Hepatocyte (in vitro differentiated cells): ENCODE measurements around the gene QPRT. TPM values are rescaled to one million over a fixed set of nuclear protein-coding genes. Genes with fewer than 3 reads are reported as not detected.

Experiments
- DNase-seq: peaks from one replicate; pipeline ENCODE4 v3.0.0-alpha.2; 2016; ENCODE audit warnings: low spot score
- H2AFZ ChIP-seq: fragments of 200-600 bp; sonication (generic); 2 replicates; pipeline ENCODE4 v1.6.0; 2016; ENCODE audit warnings: antibody characterized with exemption, mild to moderate bottlenecking
- H3K27ac ChIP-seq: fragments of 200-600 bp; sonication (generic); 2 replicates; pipeline ENCODE4 v1.5.1; 2016; ENCODE audit warnings: mild to moderate bottlenecking
- H3K27me3 ChIP-seq: fragments of 200-600 bp; sonication (generic); 2 replicates; pipeline ENCODE4 v1.6.1; 2016
- H3K36me3 ChIP-seq: fragments of 200-600 bp; sonication (generic); replicated peaks from 2 replicates; pipeline ENCODE4 v1.5.1; 2016; ENCODE audit warnings: low read depth; ENCODE audit not compliant: insufficient read depth
- H3K4me1 ChIP-seq: fragments of 200-600 bp; sonication (generic); 2 replicates; pipeline ENCODE4 v1.5.1; 2016; ENCODE audit warnings: mild to moderate bottlenecking, moderate library complexity; ENCODE audit not compliant: insufficient read depth
- H3K4me2 ChIP-seq: fragments of 200-600 bp; sonication (generic); 2 replicates; pipeline ENCODE4 v1.6.0; 2016
- H3K4me3 ChIP-seq: fragments of 200-600 bp; sonication (generic); 2 replicates; pipeline ENCODE4 v1.5.1; 2016; ENCODE audit warnings: mild to moderate bottlenecking
- H3K79me2 ChIP-seq: fragments of 200-600 bp; sonication (generic); 2 replicates; pipeline ENCODE4 v1.6.0; 2017; ENCODE audit warnings: mild to moderate bottlenecking
- H3K9me2 ChIP-seq: fragments of 200-600 bp; sonication (generic); replicated peaks from 2 replicates; pipeline ENCODE4 v1.6.0; 2017; ENCODE audit warnings: mild to moderate bottlenecking; ENCODE audit not compliant: insufficient read depth
- H3K9me3 ChIP-seq: fragments of 200-600 bp; sonication (generic); 2 replicates; pipeline ENCODE4 v1.5.1; 2016; ENCODE audit warnings: low read depth, mild to moderate bottlenecking
- H4K20me1 ChIP-seq: fragments of 200-600 bp; sonication (generic); 2 replicates; pipeline ENCODE4 v1.6.0; 2016; ENCODE audit warnings: mild to moderate bottlenecking; ENCODE audit not compliant: insufficient read depth, poor library complexity, severe bottlenecking
- EZH2 ChIP-seq: fragments of 200-600 bp; sonication (generic); IDR thresholded peaks from 2 replicates; pipeline ENCODE4 v1.6.1; 2016; ENCODE audit warnings: antibody characterized with exemption, mild to moderate bottlenecking, borderline replicate concordance
- EZH2phosphoT487 ChIP-seq: fragments of 200-600 bp; sonication (generic); IDR thresholded peaks from one replicate; pipeline ENCODE4 v1.6.1; 2018; ENCODE audit warnings: antibody characterized with exemption, mild to moderate bottlenecking, low read depth, moderate library complexity; ENCODE audit not compliant: unreplicated experiment, severe bottlenecking
- WGBS: methylation state at CpG from one replicate; pipeline ENCODE4 v1.1.6; 2016; ENCODE audit warnings: low lambda C conversion rate; ENCODE audit errors: missing lambda C conversion rate; 5-methylcytosine and 5-hydroxymethylcytosine counted together
- polyA plus RNA-seq: library from polyadenylated mRNA; unstranded; fragments of >200 nt; fragmentation: Nextera tagmentation; extraction: Ambion mirVana; gene quantifications from 2 replicates; pipeline ENCODE4 v1.2.1, GENCODE V29; 2016
- total RNA-seq: library from RNA; depleted of rRNA; stranded (reverse); fragments of >200 nt; gene quantifications from 2 replicates; pipeline ENCODE4 v1.2.3, GENCODE V29; 2014
- TF ChIP-seq, protein P1 (sequence below): fragments of 200-600 bp; sonication (generic); IDR thresholded peaks from 2 replicates; pipeline ENCODE4 v1.5.1; 2016; ENCODE audit warnings: antibody characterized with exemption, mild to moderate bottlenecking; ENCODE audit not compliant: poor library complexity

The QPRT gene
- total and polyA plus RNA-seq, 2 experiments from 2014 or later = 217 to 340 TPM

GRCh38 chr16:29645694-29646187, 33.2 kb upstream of the QPRT start:
- TF ChIP-seq, protein P1, sequence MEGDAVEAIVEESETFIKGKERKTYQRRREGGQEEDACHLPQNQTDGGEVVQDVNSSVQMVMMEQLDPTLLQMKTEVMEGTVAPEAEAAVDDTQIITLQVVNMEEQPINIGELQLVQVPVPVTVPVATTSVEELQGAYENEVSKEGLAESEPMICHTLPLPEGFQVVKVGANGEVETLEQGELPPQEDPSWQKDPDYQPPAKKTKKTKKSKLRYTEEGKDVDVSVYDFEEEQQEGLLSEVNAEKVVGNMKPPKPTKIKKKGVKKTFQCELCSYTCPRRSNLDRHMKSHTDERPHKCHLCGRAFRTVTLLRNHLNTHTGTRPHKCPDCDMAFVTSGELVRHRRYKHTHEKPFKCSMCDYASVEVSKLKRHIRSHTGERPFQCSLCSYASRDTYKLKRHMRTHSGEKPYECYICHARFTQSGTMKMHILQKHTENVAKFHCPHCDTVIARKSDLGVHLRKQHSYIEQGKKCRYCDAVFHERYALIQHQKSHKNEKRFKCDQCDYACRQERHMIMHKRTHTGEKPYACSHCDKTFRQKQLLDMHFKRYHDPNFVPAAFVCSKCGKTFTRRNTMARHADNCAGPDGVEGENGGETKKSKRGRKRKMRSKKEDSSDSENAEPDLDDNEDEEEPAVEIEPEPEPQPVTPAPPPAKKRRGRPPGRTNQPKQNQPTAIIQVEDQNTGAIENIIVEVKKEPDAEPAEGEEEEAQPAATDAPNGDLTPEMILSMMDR = no peak
- TF ChIP-seq EZH2phosphoT487 (no peak), EZH2 (no peak)
- Histone ChIP-seq H3K9me3 (no peaks in the 10 kb centered on the region), H3K9me2 (no peaks in the 10 kb centered on the region), H3K79me2 (no peaks in the 10 kb centered on the region), H3K4me3 (no peak overlapping the region), H3K27ac (no peak overlapping the region), H3K4me1 (no peaks in the 10 kb centered on the region), H3K27me3 (no peaks in the 10 kb centered on the region), H3K36me3 (no peaks in the 10 kb centered on the region), H4K20me1 (no peaks in the 10 kb centered on the region), H3K4me2 (no peak overlapping the region), H2AFZ (no peak overlapping the region)
- no peak for DNase-seq
- WGBS = 80% methylated on average over 4 of the region's 4 CpGs

- Histone ChIP-seq H3K9me2 (no peaks in the 10 kb centered on the region), H3K79me2 (no peaks in the 10 kb centered on the region), H3K9me3 (no peaks in the 10 kb centered on the region), H3K4me2 (no peak overlapping the region), H3K27ac (no peak overlapping the region), H3K36me3 (no peaks in the 10 kb centered on the region), H3K4me1 (no peaks in the 10 kb centered on the region), H3K4me3 (no peak overlapping the region), H4K20me1 (no peaks in the 10 kb centered on the region), H2AFZ (no peak overlapping the region), H3K27me3 (no peaks in the 10 kb centered on the region)
- no peak for DNase-seq
- no peak for TF ChIP-seq EZH2phosphoT487
- TF ChIP-seq EZH2 = no peak
- TF ChIP-seq, protein P1 = no peak
- 91% methylated on average over 3 of the region's 3 CpGs for WGBS
These were observed 32.0 kb upstream of the QPRT start for GRCh38 chr16:29646947-29647346.

GRCh38 chr16:29649588-29650494, 29.1 kb upstream of the QPRT start:
- Histone ChIP-seq H3K36me3 (no peaks in the 10 kb centered on the region), H3K9me3 (no peaks in the 10 kb centered on the region), H3K27me3 (no peaks in the 10 kb centered on the region), H3K27ac (no peak overlapping the region), H3K79me2 (no peaks in the 10 kb centered on the region), H3K9me2 (no peaks in the 10 kb centered on the region), H3K4me1 (no peaks in the 10 kb centered on the region), H3K4me3 (no peak overlapping the region), H2AFZ (no peak overlapping the region), H3K4me2 (no peak overlapping the region), H4K20me1 (no peaks in the 10 kb centered on the region)
- TF ChIP-seq EZH2 = no peak
- TF ChIP-seq, protein P1 = no peak
- no peak for TF ChIP-seq EZH2phosphoT487
- DNase-seq = no peak
- 74% methylated on average over 9 of the region's 9 CpGs for WGBS
